SK-N-SH (cell line): Measurements from ENCODE around the gene B3GNT3. TPM values are rescaled to one million over a fixed set of nuclear protein-coding genes. Genes with fewer than 3 reads are reported as not detected.

Source experiments
- CTCF ChIA-PET: fragments of 300-600, 350-600 bp; formaldehyde crosslinking; extraction: SDS; loops from one replicate; lab custom pipeline; 2021; lab: Yijun Ruan, JAX
- POLR2A ChIA-PET: fragments of 350-600 bp; sonication (Branson Sonifier 250); formaldehyde crosslinking; extraction: SDS; loops from one replicate; lab custom pipeline; 2020; ENCODE audit warnings: antibody characterized with exemption, inconsistent platforms; lab: Yijun Ruan, JAX
- DNase-seq: peaks from one replicate; pipeline ENCODE4 v3.0.0; 2012
- H2AFZ ChIP-seq: fragments of 200-600 bp; sonication (generic); 2 replicates; pipeline ENCODE4 v1.8.1; 2016; ENCODE audit warnings: antibody characterized with exemption, mild to moderate bottlenecking, low read depth
- H3F3A ChIP-seq: fragments of 200-600 bp; sonication (generic); replicated peaks from 2 replicates; pipeline ENCODE3; 2016; ENCODE audit warnings: antibody characterized with exemption, mild to moderate bottlenecking; ENCODE audit not compliant: insufficient read depth
- H3K27ac ChIP-seq, 2 experiments: fragments of 200-500 bp in 1 of 2; fragments of 200-600 bp in 1 of 2; sonication (Bioruptor generic) in 1 of 2; sonication (generic), shearing (Covaris generic) in 1 of 2; 2 replicates each; pipeline versions ENCODE4 v1.5.1 to v1.6.1; 2014 to 2016; ENCODE audit warnings: low read depth in 2 of 2, inconsistent platforms in 1 of 2, low read length in 1 of 2, mild to moderate bottlenecking in 1 of 2, mixed read lengths in 1 of 2
- H3K27me3 ChIP-seq: fragments of 200-600 bp; sonication (generic), shearing (Covaris generic); 2 replicates; pipeline ENCODE4 v1.6.1; 2016; ENCODE audit warnings: mixed run types; ENCODE audit not compliant: insufficient read depth
- H3K36me3 ChIP-seq, 2 experiments: fragments of 200-500 bp in 1 of 2; fragments of 200-600 bp in 1 of 2; sonication (Bioruptor generic) in 1 of 2; sonication (generic) in 1 of 2; replicated peaks in 1 of 2; 2 replicates each; pipeline versions ENCODE3 to v1.5.1; 2014 to 2016; ENCODE audit warnings: low read length in 1 of 2, mild to moderate bottlenecking in 1 of 2; ENCODE audit not compliant: insufficient read depth in 2 of 2, control insufficient read depth in 1 of 2
- H3K4me1 ChIP-seq, 2 experiments: fragments of 200-500 bp in 1 of 2; fragments of 200-600 bp in 1 of 2; sonication (Bioruptor generic) in 1 of 2; sonication (generic), shearing (Covaris generic) in 1 of 2; 2 replicates each; pipeline versions ENCODE4 v1.5.1 to v1.6.1; 2014 to 2016; ENCODE audit warnings: low read depth in 1 of 2, low read length in 1 of 2, mixed run types in 1 of 2; ENCODE audit not compliant: insufficient read depth in 2 of 2, control insufficient read depth in 1 of 2
- H3K4me2 ChIP-seq: fragments of 200-600 bp; sonication (generic), shearing (Covaris generic); 2 replicates; pipeline ENCODE4 v1.6.1; 2017; ENCODE audit warnings: mixed run types
- H3K4me3 ChIP-seq, 2 experiments: fragments of 200-500 bp in 1 of 2; fragments of 200-600 bp in 1 of 2; sonication (Bioruptor generic) in 1 of 2; sonication (generic), shearing (Covaris generic) in 1 of 2; 2 replicates each; pipeline versions ENCODE4 v1.5.1 to v1.8.1; 2014 to 2016; ENCODE audit warnings: low read depth in 2 of 2, inconsistent platforms in 1 of 2, low read length in 1 of 2, mild to moderate bottlenecking in 1 of 2, mixed read lengths in 1 of 2, moderate library complexity in 1 of 2
- H3K79me2 ChIP-seq: fragments of 200-600 bp; sonication (generic); 2 replicates; pipeline ENCODE4 v1.8.1; 2017; ENCODE audit warnings: mild to moderate bottlenecking; ENCODE audit not compliant: insufficient read depth
- H3K9ac ChIP-seq: fragments of 200-600 bp; sonication (generic); 2 replicates; pipeline ENCODE4 v1.6.1; 2017; ENCODE audit warnings: mixed run types
- H3K9me2 ChIP-seq: fragments of 200-600 bp; sonication (generic); 2 replicates; pipeline ENCODE4 v1.6.1; 2017; ENCODE audit warnings: mixed run types
- H3K9me3 ChIP-seq: fragments of 200-600 bp; sonication (generic); 2 replicates; pipeline ENCODE4 v1.6.1; 2017; ENCODE audit warnings: mixed run types, mild to moderate bottlenecking, moderate library complexity
- H4K20me1 ChIP-seq: fragments of 200-600 bp; sonication (generic); 2 replicates; pipeline ENCODE4 v1.6.1; 2017; ENCODE audit warnings: mild to moderate bottlenecking, mixed run types; ENCODE audit not compliant: insufficient read depth
- ELF1 ChIP-seq: IDR thresholded peaks from 2 replicates; pipeline ENCODE4 v1.4.0; 2012
- EP300 ChIP-seq, 2 experiments: IDR thresholded peaks; 2 replicates each; pipeline versions ENCODE4 v1.4.0 to v1.6.1; 2012; ENCODE audit warnings: borderline replicate concordance in 1 of 2, low read depth in 1 of 2, low read length in 1 of 2
- EZH2phosphoT487 ChIP-seq: fragments of 200-600 bp; sonication (generic); IDR thresholded peaks from 2 replicates; pipeline ENCODE4 v1.6.1; 2017; ENCODE audit warnings: low read depth, mixed run types, mild to moderate bottlenecking, antibody characterized with exemption, moderate library complexity, borderline replicate concordance
- FOXM1 ChIP-seq: IDR thresholded peaks from 2 replicates; pipeline ENCODE4 v1.4.0; 2012; ENCODE audit warnings: low read depth, mild to moderate bottlenecking
- GATA2 ChIP-seq: sonication (generic); formaldehyde crosslinking; IDR thresholded peaks from 2 replicates; pipeline ENCODE4 v1.5.0; 2020; ENCODE audit warnings: mild to moderate bottlenecking, missing genetic modification reagents
- JUND ChIP-seq: IDR thresholded peaks from 2 replicates; pipeline ENCODE4 v1.4.0; 2012
- MEF2A ChIP-seq: IDR thresholded peaks from 2 replicates; pipeline ENCODE4 v1.4.0; 2012; ENCODE audit warnings: low read depth, borderline replicate concordance
- MXI1 ChIP-seq: IDR thresholded peaks from 2 replicates; pipeline ENCODE4 v1.6.1; 2012; ENCODE audit warnings: mild to moderate bottlenecking, low read depth, low read length, improper control_type of control experiment
- NRF1 ChIP-seq: IDR thresholded peaks from 2 replicates; pipeline ENCODE4 v1.6.1; 2012; ENCODE audit warnings: low read depth, mild to moderate bottlenecking, low read length
- RAD21 ChIP-seq: IDR thresholded peaks from 2 replicates; pipeline ENCODE4 v1.6.1; 2012; ENCODE audit warnings: mild to moderate bottlenecking, low read length
- RCOR1 ChIP-seq: fragments of 150-350 bp; IDR thresholded peaks from 2 replicates; pipeline ENCODE4 v1.6.1; 2017; ENCODE audit warnings: antibody characterized with exemption, low read length
- RFX5 ChIP-seq: IDR thresholded peaks from 2 replicates; pipeline ENCODE4 v1.6.1; 2012; ENCODE audit warnings: mild to moderate bottlenecking, improper control_type of control experiment, low read length
- SIN3A ChIP-seq: IDR thresholded peaks from 2 replicates; pipeline ENCODE4 v1.6.1; 2012; ENCODE audit warnings: low read depth, mild to moderate bottlenecking, low read length, moderate library complexity, borderline replicate concordance
- SMC3 ChIP-seq: IDR thresholded peaks from 2 replicates; pipeline ENCODE4 v1.6.1; 2012; ENCODE audit warnings: low read depth, low read length, improper control_type of control experiment
- TAF1 ChIP-seq: IDR thresholded peaks from 2 replicates; pipeline ENCODE4 v1.6.1; 2012; ENCODE audit warnings: low read depth, mild to moderate bottlenecking, low read length, moderate library complexity, borderline replicate concordance
- TCF12 ChIP-seq: IDR thresholded peaks from 2 replicates; pipeline ENCODE4 v1.4.0; 2012
- YY1 ChIP-seq: IDR thresholded peaks from 2 replicates; pipeline ENCODE4 v1.4.0; 2012; ENCODE audit warnings: low read depth, mild to moderate bottlenecking
- WGBS: methylation state at CpG from one replicate; pipeline ENCODE4 v1.1.6; 2017; ENCODE audit warnings: low lambda C conversion rate; 5-methylcytosine and 5-hydroxymethylcytosine counted together
- polyA plus RNA-seq, 3 experiments: library from polyadenylated mRNA; depleted of rRNA; stranded (reverse); fragments of >200 nt; gene quantifications; 2 replicates each; pipeline ENCODE4 v1.2.3, GENCODE V29; 2012
- TF ChIP-seq, protein P1 (sequence below): IDR thresholded peaks from 2 replicates; pipeline ENCODE4; 2012
- TF ChIP-seq, protein P2 (sequence below): IDR thresholded peaks from 2 replicates; pipeline ENCODE4 v1.4.0; 2012; ENCODE audit warnings: low read depth
- TF ChIP-seq, protein P3 (sequence below): fragments of 200-600 bp; sonication (generic); IDR thresholded peaks from 2 replicates; pipeline ENCODE4 v1.6.1; 2017; ENCODE audit warnings: antibody characterized with exemption, mild to moderate bottlenecking, moderate library complexity

Gene B3GNT3
- polyA plus RNA-seq, 1 of the 3 experiments (the other 2 are of a cell fraction) = not detected

GRCh38 chr19:17817668-17818363, 22.9 kb downstream of the B3GNT3 start:
- Histone ChIP-seq H3K4me3 (no peak overlapping the region), H3K79me2 (no peaks in the 10 kb centered on the region), H3F3A (no peaks in the 10 kb centered on the region), H2AFZ (no peak overlapping the region), H3K27me3 (no peaks in the 10 kb centered on the region), H3K36me3 (no peaks in the 10 kb centered on the region), H4K20me1 (no peaks in the 10 kb centered on the region)
- POLR2A ChIA-PET = no interaction called here
- TF ChIP-seq EZH2phosphoT487 = no peak
- TF ChIP-seq NRF1 = no peak
- TF ChIP-seq MEF2A = no peak
- TF ChIP-seq RFX5 = no peak
- TF ChIP-seq TAF1 = no peak
- TF ChIP-seq RCOR1 = no peak
- no peak for TF ChIP-seq SMC3
- no peak for TF ChIP-seq MXI1
- TF ChIP-seq SIN3A = no peak
- TF ChIP-seq, all 33 proteins: peak for 0
- WGBS = 58% methylated on average over 9 of the region's 13 CpGs
- Histone ChIP-seq H3K4me1 (no peaks in the 10 kb centered on the region), H3K27ac (no peak overlapping the region), H3K9ac (no peak overlapping the region), H3K9me2 (no peaks in the 10 kb centered on the region), H3K9me3 (no peaks in the 10 kb centered on the region), H3K4me2 (no peak overlapping the region)
- DNase-seq = no peak
- CTCF ChIA-PET = no interaction called here

GRCh38 chr19:17821190-17821589, 26.3 kb downstream of the B3GNT3 start, which contains the start of gene INSL3:
TSS of gene INSL3 (minus strand) at chr19:17821519. CDS start at chr19:17821506, 13 bp downstream.
- Histone ChIP-seq H3K9me3 (no peaks in the 10 kb centered on the region), H3K9me2 (no peaks in the 10 kb centered on the region), H3K27me3 (no peaks in the 10 kb centered on the region), H3K9ac (no peak within 1 kb of the TSS), H3K4me2 (no peak within 1 kb of the TSS), H3K27ac (no peak within 1 kb of the TSS), H3K4me1 (no peaks in the 10 kb centered on the region), H3K36me3 (no peaks in the 10 kb centered on the region), H4K20me1 (no peaks in the 10 kb centered on the region), H2AFZ (no peak within 1 kb of the TSS), H3F3A (no peaks in the 10 kb centered on the region), H3K79me2 (no peaks in the 10 kb centered on the region), H3K4me3 (no peak within 1 kb of the TSS)
- ChIA-PET POLR2A (no interaction called here), CTCF (no interaction called here)
- WGBS = 86% methylated on average over 17 of the region's 34 CpGs
- TF ChIP-seq, protein P1, sequence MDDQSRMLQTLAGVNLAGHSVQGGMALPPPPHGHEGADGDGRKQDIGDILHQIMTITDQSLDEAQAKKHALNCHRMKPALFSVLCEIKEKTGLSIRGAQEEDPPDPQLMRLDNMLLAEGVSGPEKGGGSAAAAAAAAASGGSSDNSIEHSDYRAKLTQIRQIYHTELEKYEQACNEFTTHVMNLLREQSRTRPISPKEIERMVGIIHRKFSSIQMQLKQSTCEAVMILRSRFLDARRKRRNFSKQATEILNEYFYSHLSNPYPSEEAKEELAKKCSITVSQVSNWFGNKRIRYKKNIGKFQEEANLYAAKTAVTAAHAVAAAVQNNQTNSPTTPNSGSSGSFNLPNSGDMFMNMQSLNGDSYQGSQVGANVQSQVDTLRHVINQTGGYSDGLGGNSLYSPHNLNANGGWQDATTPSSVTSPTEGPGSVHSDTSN = no peak
- TF ChIP-seq TAF1 (no peak), MEF2A (no peak), RAD21 (no peak), TCF12 (no peak), ELF1 (no peak), EZH2phosphoT487 (no peak), SIN3A (no peak), JUND (no peak), RCOR1 (no peak), YY1 (no peak), EP300 (IDR thresholded peaks at IDR 0.05; ENCODE audit: borderline replicate concordance in 1 of 2, low read depth in 1 of 2, low read length in 1 of 2) (no peak), MXI1 (no peak), FOXM1 (no peak), GATA2 (CRISPR knock-in tag) (no peak)
- TF ChIP-seq, protein P2, sequence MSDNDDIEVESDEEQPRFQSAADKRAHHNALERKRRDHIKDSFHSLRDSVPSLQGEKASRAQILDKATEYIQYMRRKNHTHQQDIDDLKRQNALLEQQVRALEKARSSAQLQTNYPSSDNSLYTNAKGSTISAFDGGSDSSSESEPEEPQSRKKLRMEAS = no peak
- TF ChIP-seq, protein P3, sequence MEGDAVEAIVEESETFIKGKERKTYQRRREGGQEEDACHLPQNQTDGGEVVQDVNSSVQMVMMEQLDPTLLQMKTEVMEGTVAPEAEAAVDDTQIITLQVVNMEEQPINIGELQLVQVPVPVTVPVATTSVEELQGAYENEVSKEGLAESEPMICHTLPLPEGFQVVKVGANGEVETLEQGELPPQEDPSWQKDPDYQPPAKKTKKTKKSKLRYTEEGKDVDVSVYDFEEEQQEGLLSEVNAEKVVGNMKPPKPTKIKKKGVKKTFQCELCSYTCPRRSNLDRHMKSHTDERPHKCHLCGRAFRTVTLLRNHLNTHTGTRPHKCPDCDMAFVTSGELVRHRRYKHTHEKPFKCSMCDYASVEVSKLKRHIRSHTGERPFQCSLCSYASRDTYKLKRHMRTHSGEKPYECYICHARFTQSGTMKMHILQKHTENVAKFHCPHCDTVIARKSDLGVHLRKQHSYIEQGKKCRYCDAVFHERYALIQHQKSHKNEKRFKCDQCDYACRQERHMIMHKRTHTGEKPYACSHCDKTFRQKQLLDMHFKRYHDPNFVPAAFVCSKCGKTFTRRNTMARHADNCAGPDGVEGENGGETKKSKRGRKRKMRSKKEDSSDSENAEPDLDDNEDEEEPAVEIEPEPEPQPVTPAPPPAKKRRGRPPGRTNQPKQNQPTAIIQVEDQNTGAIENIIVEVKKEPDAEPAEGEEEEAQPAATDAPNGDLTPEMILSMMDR = no peak
- DNase-seq = no peak
